Raji (cell line): ENCODE measurements around the gene CFAP107.

ENCODE experiments used
- POLR2A ChIP-seq: IDR thresholded peaks from 2 replicates; pipeline ENCODE4 v1.6.1; 2011; ENCODE audit warnings: low read depth, low read length, control low read depth; ENCODE audit not compliant: insufficient read depth

CFAP107 gene

GRCh38 chr1:12728391-12728790 lies 17.6 kb upstream of the CFAP107 start:
- no peak for TF ChIP-seq POLR2A

- no peak for TF ChIP-seq POLR2A
Observed at GRCh38 chr1:12730156-12730555, 15.8 kb upstream of the CFAP107 start.

DNA sequence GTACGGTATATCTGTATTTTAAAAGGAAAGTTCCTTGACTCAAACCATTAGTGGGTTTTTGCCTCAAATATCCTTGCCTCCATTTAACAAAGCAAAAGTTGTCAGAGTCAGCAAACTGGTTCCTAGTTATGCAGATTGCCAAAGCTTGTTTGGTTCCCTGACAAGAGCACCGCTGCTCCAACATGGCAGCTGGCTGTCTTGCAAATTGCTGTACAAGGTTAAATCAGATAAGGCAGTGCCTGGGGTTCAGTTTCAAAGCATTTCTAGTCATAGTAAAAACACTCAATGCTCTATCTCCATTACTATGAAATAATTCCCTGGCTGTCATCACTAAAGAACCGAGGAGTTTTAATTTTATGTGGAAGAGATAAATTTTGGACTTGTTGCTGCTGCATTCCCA lies 11.3 kb upstream of the CFAP107 start:
- no peak for TF ChIP-seq POLR2A

GRCh38 chr1:12738934-12739333 lies 7.1 kb upstream of the CFAP107 start:
- TF ChIP-seq POLR2A = no peak

DNA sequence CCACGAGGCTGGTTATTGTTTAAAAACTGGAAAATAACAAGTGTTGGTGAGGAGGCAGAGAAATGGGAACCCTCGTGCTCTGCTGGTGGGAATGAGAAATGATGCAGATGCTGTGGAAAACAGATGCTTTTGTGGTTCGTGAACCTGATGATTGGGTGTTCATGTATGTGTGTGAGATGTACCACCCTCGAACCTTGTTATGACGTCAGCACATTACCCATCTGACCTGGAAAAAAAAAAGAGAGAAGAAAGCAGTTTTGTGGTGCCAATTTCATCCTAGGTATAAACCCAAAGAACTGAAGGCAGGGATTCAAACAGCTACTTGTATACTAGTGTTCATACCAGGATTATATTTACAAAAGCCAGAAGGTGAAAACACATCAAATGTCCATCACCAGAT lies 6.4 kb upstream of the CFAP107 start:
- no peak for TF ChIP-seq POLR2A

DNA sequence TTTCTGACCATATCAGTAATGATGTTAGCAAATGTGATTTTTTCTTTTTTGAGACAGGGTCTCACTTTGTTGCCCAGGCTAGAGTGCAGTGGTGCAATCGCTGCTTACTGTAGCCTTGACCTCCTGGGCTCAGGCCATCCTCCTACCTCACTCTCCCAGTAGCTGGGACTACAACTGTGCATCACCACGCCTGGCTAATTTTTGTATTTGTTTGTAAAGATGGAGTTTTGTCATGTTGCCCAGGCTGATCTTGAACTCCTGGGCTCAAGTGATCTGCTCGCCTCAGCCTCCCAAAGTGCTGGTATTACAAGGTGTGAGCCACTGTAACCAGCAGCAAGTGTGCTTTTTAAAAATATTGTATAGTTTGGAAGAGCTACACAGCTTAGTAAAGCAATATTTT lies 4.1 kb upstream of the CFAP107 start:
- TF ChIP-seq POLR2A = no peak

- TF ChIP-seq POLR2A = no peak
Observed at GRCh38 chr1:12745126-12745991, 641 bp upstream of the CFAP107 start.

DNA sequence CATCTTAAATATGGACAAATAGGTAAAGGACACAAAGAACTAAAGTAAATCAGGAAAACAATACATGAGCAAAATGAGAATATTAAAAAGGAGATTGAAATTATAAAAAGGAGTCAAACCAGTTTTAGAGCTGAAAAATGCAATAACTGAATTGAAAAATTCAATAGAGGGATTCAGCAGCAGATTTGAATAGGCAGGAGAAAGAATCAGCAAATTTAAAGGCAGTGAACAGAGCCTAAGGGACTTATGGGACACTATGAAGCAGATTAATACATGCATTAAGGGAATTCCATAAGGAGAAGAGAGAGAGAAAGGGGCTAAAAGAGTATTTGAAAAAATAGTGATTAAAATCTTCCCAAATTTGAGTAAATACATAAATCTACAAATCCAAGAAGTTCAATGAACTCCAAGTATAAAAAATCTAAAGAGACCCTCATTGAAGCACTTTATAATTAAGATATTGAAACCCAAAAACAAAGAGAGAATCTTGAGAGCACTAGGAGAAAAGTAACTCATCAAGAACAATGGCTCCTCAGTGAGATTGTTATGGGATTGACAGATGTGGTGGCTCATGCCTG lies 2.9 kb downstream of the CFAP107 start:
- TF ChIP-seq POLR2A = no peak

DNA sequence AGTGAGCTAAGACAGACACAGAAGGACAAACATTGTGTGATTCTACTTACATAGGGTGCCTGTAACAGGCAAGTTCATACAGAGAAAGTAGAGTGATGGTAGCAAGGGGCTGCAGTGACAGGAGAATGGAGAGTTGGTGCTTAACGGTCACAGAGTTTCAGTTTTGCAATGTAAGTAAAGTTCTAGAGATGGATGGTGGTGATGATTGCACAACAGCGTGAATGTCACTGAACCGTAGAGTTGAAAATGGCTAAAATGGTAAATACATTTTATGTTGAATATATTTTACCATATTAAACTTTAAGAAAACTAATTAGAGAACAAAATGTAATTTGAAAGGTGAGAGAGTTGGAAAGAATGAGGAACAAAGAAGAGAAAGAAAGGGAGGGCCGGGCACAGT lies 8.7 kb downstream of the CFAP107 start:
- no peak for TF ChIP-seq POLR2A

GRCh38 chr1:12756273-12756672 lies 10.3 kb downstream of the CFAP107 start:
- TF ChIP-seq POLR2A = no peak

DNA sequence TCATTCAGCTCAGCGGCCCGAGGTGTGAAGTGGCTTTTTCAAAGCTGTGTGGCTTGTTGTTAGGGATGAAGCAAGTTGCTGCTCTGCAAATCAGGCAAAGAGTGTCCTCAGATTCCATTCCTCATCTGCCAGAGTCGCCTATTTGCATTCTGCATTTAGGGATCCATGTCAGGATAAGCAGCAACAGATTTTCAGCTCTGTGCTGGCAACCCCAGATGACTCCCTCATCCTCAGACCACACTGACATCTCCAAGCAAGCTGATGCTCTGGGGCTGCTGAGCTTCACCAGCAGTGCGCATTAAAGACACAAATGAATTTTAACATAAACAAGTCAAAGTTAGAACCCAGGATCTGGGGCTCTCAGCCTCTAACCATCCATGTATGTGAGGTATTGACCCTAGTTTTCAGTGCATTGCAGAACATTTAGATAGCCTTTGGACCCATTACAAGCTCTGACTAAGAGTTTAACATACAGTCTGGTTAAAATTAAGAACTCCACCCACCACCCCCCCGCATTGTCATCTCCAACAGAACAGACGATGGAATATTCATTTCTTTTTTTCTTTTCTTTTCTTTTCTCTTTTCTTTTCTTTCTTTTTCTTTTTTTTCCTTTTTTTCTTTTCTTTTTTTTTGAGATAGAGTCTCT lies 10.9 kb downstream of the CFAP107 start:
- TF ChIP-seq POLR2A = no peak

DNA sequence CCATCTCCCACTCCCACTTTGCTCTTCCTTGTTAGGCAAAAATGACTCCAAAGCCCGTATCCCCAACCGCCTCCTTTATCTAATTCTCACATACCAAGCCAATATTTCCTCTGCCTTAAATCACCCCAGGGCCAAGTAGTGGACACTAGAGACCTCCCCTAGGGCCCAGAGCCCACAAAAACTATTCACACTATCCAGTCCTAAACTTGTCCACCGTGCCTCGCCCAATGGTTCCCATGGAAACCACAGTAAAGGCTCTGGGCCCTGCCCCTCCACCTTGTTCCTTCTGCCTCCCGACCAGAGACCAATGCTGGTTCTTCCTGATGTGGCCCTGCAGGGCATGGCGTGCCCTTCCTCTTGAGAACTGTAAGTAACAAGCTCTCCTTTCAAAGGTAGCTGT lies 11.8 kb downstream of the CFAP107 start:
- no peak for TF ChIP-seq POLR2A

GRCh38 chr1:12760256-12760795 lies 14.3 kb downstream of the CFAP107 start:
- TF ChIP-seq POLR2A = no peak

DNA sequence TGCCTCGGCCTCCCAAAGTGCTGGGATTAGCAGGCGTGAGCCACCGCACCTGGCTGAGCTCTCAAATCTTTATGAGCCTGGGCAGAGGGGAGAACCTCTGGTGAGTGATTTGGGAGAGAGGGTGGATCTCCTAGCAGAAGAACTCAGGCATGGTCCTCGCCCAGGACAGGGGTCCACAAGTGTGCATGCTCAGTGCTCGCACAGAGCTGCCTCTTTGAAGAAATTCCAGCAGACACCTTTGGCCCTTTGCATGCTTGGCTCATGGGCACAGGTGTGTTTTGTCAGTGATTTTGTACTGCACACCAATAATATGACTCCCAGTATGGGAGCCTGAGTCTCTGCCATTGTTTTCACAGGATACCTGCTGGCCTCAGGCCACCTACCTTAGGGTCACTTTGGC lies 15.8 kb downstream of the CFAP107 start:
- TF ChIP-seq POLR2A = no peak

DNA sequence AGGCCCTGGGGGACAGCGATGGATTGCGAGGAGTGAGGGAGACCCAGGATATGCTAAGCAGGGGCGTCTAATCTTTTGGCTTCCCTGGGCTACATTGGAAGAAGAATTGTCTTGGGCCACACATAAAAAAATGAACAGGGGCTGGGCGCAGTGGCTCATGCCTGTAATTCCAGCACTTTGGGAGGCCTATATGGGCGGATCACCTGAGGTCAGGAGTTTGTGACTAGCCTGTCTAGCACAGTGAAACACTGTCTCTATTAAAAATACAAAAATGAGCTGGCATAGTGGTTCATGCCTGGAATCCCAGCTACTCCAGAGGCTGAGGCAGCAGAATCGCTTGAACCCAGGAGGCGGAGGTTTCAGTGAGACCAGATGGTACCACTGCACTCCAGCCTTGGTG lies 16.8 kb downstream of the CFAP107 start:
- no peak for TF ChIP-seq POLR2A

DNA sequence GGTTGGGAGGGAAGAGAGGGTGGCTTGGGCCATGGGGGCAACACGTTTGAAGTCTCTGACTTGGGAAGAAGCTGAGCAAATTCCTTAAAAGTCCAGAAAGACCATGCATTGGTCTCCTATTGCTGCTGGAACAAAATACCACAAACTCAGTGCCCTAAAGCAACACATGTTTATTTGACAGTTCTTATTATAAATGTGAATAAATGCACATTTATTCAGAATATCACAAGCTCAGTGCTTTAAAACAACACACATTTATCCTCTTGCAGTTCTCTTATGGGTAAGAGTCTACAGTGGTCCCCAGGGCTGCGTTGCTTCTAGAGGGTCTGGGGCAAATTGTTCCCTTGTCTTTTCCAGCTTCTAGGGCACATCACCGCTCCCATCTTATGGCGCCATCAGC lies 17.5 kb downstream of the CFAP107 start:
- no peak for TF ChIP-seq POLR2A
